Measurements from ENCODE around the gene LCNL1. TPM values are rescaled to one million over a fixed set of nuclear protein-coding genes. Genes with fewer than 3 reads are reported as not detected.

Gene LCNL1
- total RNA-seq, 1 donor from 2014 or later = 2.0 TPM

DNA sequence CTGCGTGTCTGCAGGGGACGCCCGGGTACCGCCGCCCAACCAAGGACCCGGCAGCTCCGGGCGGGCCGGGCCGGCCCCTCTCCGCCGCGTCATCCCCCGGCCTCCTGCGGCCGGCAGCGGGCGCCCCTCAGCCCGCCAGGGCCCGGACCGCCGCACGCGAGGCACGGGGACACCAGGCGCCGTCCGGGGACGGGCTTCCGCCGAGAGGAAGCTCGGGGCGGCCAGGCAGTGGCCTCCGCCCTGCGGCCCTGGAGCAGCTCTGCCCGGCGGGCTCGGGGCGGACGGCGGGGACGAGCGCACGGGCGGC, 38.6 kb upstream of the LCNL1 start:
- peak overlapping the region; percentile 60 to 83 for H3K4me3 ChIP-seq
- no peak for DNase-seq (ENCODE audit: extremely low spot score in 2 of 2)
- peaks cover 0 to 38% of the 10 kb centered on the region in 2 donors for H3K36me3 ChIP-seq
- intact Hi-C loops (cut with DNase I) = loop anchor here (2.0 to 5.0 kb wide), 2 partner anchors 83 to 95 kb away; partner anchors contain the start of genes ABCA2 and PHPT1
- H3K4me1 ChIP-seq = peaks cover 42% of the 10 kb centered on the region
- no peaks in the 10 kb centered on the region for H3K27me3 ChIP-seq
- no peak for TF ChIP-seq POLR2A (IDR thresholded peaks at IDR 0.05)
- H3K27ac ChIP-seq = peak overlapping the region; percentile 77
- no peaks in the 10 kb centered on the region for H3K9me3 ChIP-seq

DNA sequence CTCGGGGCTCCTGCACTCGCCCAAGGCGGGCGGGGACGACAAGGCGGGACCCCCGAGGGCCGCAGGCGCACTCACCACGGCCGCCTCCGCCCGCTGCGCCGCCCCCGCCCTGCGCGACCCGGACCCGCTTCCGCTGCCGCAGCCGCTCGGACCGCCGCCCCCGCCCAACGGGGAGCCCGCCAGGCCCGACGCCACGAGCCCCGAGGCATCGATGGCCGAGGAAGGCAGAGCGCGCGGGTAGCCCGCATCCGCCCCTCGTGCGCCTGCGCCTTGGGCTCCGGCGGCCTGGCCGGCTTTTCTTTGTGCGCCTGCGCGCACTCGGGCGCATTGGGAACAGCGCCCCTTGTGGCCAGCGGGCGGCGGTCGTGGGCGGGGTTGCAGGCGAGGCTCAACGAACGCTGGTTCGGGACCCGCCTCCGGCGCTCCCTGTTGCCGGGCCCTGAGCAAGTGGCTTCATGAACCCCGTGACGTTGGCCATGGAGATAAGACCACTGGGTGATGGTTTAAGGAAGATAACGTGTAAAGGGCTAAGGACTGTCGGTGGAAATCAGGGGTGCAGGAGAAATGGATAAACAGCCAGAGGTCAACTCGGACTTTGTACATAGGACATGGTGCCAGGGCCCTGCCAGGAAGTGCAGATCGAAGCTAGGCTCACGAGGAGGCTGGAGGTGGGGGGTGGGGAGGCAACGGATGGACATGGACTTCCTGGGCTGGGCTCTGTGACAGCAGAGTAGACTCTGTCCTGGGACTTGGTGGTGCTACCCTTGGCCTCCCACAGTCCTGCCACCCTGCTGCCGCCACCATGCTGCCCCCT, 38.1 kb upstream of the LCNL1 start, which contains the start of the genes C8G and FBXW5:
C8G (plus strand) TSS at position 725 of the 814 bp plus-strand sequence; CDS start at position 803, 78 bp downstream.
FBXW5 (minus strand) TSS at position 220 of the 814 bp plus-strand sequence. CDS start 655 bp downstream, outside the sequence.
- Histone ChIP-seq H3K9me3 (no peaks in the 10 kb centered on the region), H3K27ac (peak within 1 kb of the TSS; percentile 77), H3K4me1 (peaks cover 47% of the 10 kb centered on the region), H3K36me3 (peaks cover 0 to 37% of the 10 kb centered on the region in 2 donors), H3K27me3 (no peaks in the 10 kb centered on the region), H3K4me3 (peak within 1 kb of the TSS; percentile 60 to 83)
- intact Hi-C loops (cut with DNase I) = loop anchor here (2.0 to 5.0 kb wide), 2 partner anchors 83 to 96 kb away; partner anchors contain the start of genes ABCA2 and PHPT1
- no peak for DNase-seq (ENCODE audit: extremely low spot score in 2 of 2)
- TF ChIP-seq POLR2A (IDR thresholded peaks at IDR 0.05) = peak in 1 of 2 donors; percentile 54
- peak; percentile 41 to 74 for TF ChIP-seq POLR2AphosphoS5 (IDR thresholded peaks at IDR 0.05; ENCODE audit: insufficient read depth in 1 of 2, low read depth in 1 of 2)
- TF ChIP-seq CTCF (IDR thresholded peaks at IDR 0.05) = peak; percentile 94 to 100 (median 99)

GRCh38 chr9:136945333-136946227, 37.2 kb upstream of the LCNL1 start:
- Histone ChIP-seq H3K27me3 (no peaks in the 10 kb centered on the region), H3K4me3 (no peak overlapping the region), H3K36me3 (peaks cover 0 to 29% of the 10 kb centered on the region in 2 donors), H3K9me3 (no peaks in the 10 kb centered on the region), H3K27ac (no peak overlapping the region), H3K4me1 (peaks cover 54% of the 10 kb centered on the region)
- DNase-seq (ENCODE audit: extremely low spot score in 2 of 2) = no peak
- TF ChIP-seq POLR2AphosphoS5 (IDR thresholded peaks at IDR 0.05; ENCODE audit: insufficient read depth in 1 of 2, low read depth in 1 of 2) (no peak), POLR2A (IDR thresholded peaks at IDR 0.05) (no peak), CTCF (IDR thresholded peaks at IDR 0.05) (no peak)
- intact Hi-C loops (cut with DNase I) = loop anchor here (2.0 kb wide), 1 partner anchor 97 kb away; the partner anchor contains the start of gene PHPT1

- Histone ChIP-seq H3K4me1 (peaks cover 60% of the 10 kb centered on the region), H3K9me3 (no peaks in the 10 kb centered on the region), H3K27me3 (no peaks in the 10 kb centered on the region), H3K4me3 (no peak overlapping the region), H3K36me3 (peaks cover 0 to 20% of the 10 kb centered on the region in 2 donors), H3K27ac (no peak overlapping the region)
- intact Hi-C loops (cut with DNase I) = no loop called here
- TF ChIP-seq POLR2A (IDR thresholded peaks at IDR 0.05) (no peak), CTCF (IDR thresholded peaks at IDR 0.05) (no peak), POLR2AphosphoS5 (IDR thresholded peaks at IDR 0.05; ENCODE audit: insufficient read depth in 1 of 2, low read depth in 1 of 2) (no peak)
- no peak for DNase-seq (ENCODE audit: extremely low spot score in 2 of 2)
Measured at GRCh38 chr9:136946228-136947027, 36.4 kb upstream of the LCNL1 start.

All from vagina (tissue), 2 donors.